NT2/D1 (cell line): Measurements from ENCODE around the gene USP11.

ENCODE experiments used
- SUZ12 ChIP-seq: IDR thresholded peaks from 2 replicates; pipeline ENCODE4 v1.6.1; 2011; ENCODE audit not compliant: insufficient read length, insufficient read depth; ENCODE audit errors: extremely low read depth
- YY1 ChIP-seq: IDR thresholded peaks from 2 replicates; pipeline ENCODE4 v1.6.1; 2011; ENCODE audit not compliant: insufficient read length, insufficient read depth
- ZNF274 ChIP-seq: IDR thresholded peaks from 2 replicates; pipeline ENCODE4 v1.6.1; 2011; ENCODE audit warnings: mild to moderate bottlenecking, low read depth, low read length

GRCh38 chrX:47210661-47211425 lies 22.0 kb upstream of the USP11 start:
- no peak for TF ChIP-seq YY1
- TF ChIP-seq ZNF274, result no peak
- TF ChIP-seq SUZ12, result no peak
